HG02623 (cell line): Measurements from ENCODE around the gene SLC10A7.

Source experiments
- ATAC-seq: cut with Tn5 transposase; IDR thresholded peaks from one replicate; pipeline ENCODE4 v1.9.1; 2021; ENCODE audit warnings: moderate library complexity; ENCODE audit not compliant: unreplicated experiment

Gene SLC10A7

GRCh38 chr4:146265950-146266490 lies 255.7 kb downstream of the SLC10A7 start:
- ATAC-seq = no peak

- no peak for ATAC-seq
Observed at GRCh38 chr4:146263793-146264192, 257.9 kb downstream of the SLC10A7 start.

GRCh38 chr4:146261041-146261440 lies 260.7 kb downstream of the SLC10A7 start:
- ATAC-seq = no peak

- ATAC-seq = no peak
Observed at GRCh38 chr4:146260521-146260920, 261.2 kb downstream of the SLC10A7 start.

- ATAC-seq = no peak
Observed at GRCh38 chr4:146257511-146257910, 264.2 kb downstream of the SLC10A7 start.

- no peak for ATAC-seq
Observed at GRCh38 chr4:146256328-146256727, 265.4 kb downstream of the SLC10A7 start.

GRCh38 chr4:146255874-146256273 lies 265.9 kb downstream of the SLC10A7 start:
- no peak for ATAC-seq

GRCh38 chr4:146255463-146255862 lies 266.3 kb downstream of the SLC10A7 start:
- no peak for ATAC-seq

GRCh38 chr4:146252969-146253611 lies 268.6 kb downstream of the SLC10A7 start:
- no peak for ATAC-seq

GRCh38 chr4:146247356-146247755 lies 274.4 kb downstream of the SLC10A7 start:
- no peak for ATAC-seq

GRCh38 chr4:146246381-146246780 lies 275.4 kb downstream of the SLC10A7 start:
- no peak for ATAC-seq

GRCh38 chr4:146245850-146246249 lies 275.9 kb downstream of the SLC10A7 start:
- ATAC-seq = no peak

GRCh38 chr4:146245246-146245645 lies 276.5 kb downstream of the SLC10A7 start:
- no peak for ATAC-seq

- ATAC-seq = no peak
Observed at GRCh38 chr4:146244496-146244895, 277.2 kb downstream of the SLC10A7 start.

GRCh38 chr4:146243883-146244277 lies 277.9 kb downstream of the SLC10A7 start:
- ATAC-seq = no peak

GRCh38 chr4:146243141-146243882 lies 278.4 kb downstream of the SLC10A7 start:
- peak; percentile 85 for ATAC-seq

GRCh38 chr4:146238107-146238506 lies 283.6 kb downstream of the SLC10A7 start:
- no peak for ATAC-seq

GRCh38 chr4:146237092-146237491 lies 284.6 kb downstream of the SLC10A7 start:
- no peak for ATAC-seq

GRCh38 chr4:146236216-146236615 lies 285.5 kb downstream of the SLC10A7 start:
- no peak for ATAC-seq

GRCh38 chr4:146235654-146236177 lies 286.0 kb downstream of the SLC10A7 start:
- no peak for ATAC-seq

- ATAC-seq = no peak
Observed at GRCh38 chr4:146232131-146232722, 289.5 kb downstream of the SLC10A7 start.

- no peak for ATAC-seq
Observed at GRCh38 chr4:146229406-146229805, 292.3 kb downstream of the SLC10A7 start.
